ENCODE results near the gene ATP8A2.
"Not testable (repeated sequence)": the region's sequence is repeated elsewhere in the genome, so short reads cannot be mapped to it uniquely, and the experiment has no call there.

ATP8A2 gene

GRCh38 chr13:25571237-25571636 is 199.5 kb downstream of the ATP8A2 start:
- Histone ChIP-seq H3K9ac (ENCODE audit: low read length in 5 of 5) (no peak overlapping the region), H3K9me3 (ENCODE audit: control insufficient read depth in 5 of 5, low read length in 5 of 5) (no peaks in the 10 kb centered on the region), H3K27ac (ENCODE audit: low read depth, low read length) (no peak overlapping the region), H3K4me1 (ENCODE audit: control insufficient read depth in 5 of 5, insufficient read depth in 5 of 5, low read length in 5 of 5) (peaks cover 0 to 5% (median 0%) of the 10 kb centered on the region in 5 donors), H3K36me3 (ENCODE audit: control insufficient read depth in 5 of 5, insufficient read depth in 5 of 5, low read length in 5 of 5) (no peaks in the 10 kb centered on the region), H3K27me3 (ENCODE audit: control insufficient read depth in 5 of 5, insufficient read depth in 4 of 5, low read length in 5 of 5) (peaks cover 0 to 7% (median 5%) of the 10 kb centered on the region in 5 donors), H3K4me3 (ENCODE audit: low read depth in 1 of 5, low read length in 5 of 5) (no peak overlapping the region)

GRCh38 chr13:25572171-25572570 is 200.4 kb downstream of the ATP8A2 start:
- not testable (repeated sequence) for H3K4me3 ChIP-seq (ENCODE audit: low read depth in 1 of 5, low read length in 5 of 5); H3K27ac ChIP-seq (ENCODE audit: low read depth, low read length); H3K4me1 ChIP-seq (ENCODE audit: control insufficient read depth in 5 of 5, insufficient read depth in 5 of 5, low read length in 5 of 5); H3K9me3 ChIP-seq (ENCODE audit: control insufficient read depth in 5 of 5, low read length in 5 of 5); H3K36me3 ChIP-seq (ENCODE audit: control insufficient read depth in 5 of 5, insufficient read depth in 5 of 5, low read length in 5 of 5); H3K9ac ChIP-seq (ENCODE audit: low read length in 5 of 5)
- peaks cover 0 to 11% (median 7%) of the 10 kb centered on the region in 5 donors for H3K27me3 ChIP-seq (ENCODE audit: control insufficient read depth in 5 of 5, insufficient read depth in 4 of 5, low read length in 5 of 5)

GRCh38 chr13:25574437-25575411 is 202.9 kb downstream of the ATP8A2 start:
- H3K36me3 ChIP-seq (ENCODE audit: control insufficient read depth in 5 of 5, insufficient read depth in 5 of 5, low read length in 5 of 5), result no peaks in the 10 kb centered on the region
- peaks cover 0 to 14% (median 7%) of the 10 kb centered on the region in 5 donors for H3K27me3 ChIP-seq (ENCODE audit: control insufficient read depth in 5 of 5, insufficient read depth in 4 of 5, low read length in 5 of 5)
- no peaks in the 10 kb centered on the region for H3K4me1 ChIP-seq (ENCODE audit: control insufficient read depth in 5 of 5, insufficient read depth in 5 of 5, low read length in 5 of 5)
- no peak overlapping the region for H3K9ac ChIP-seq (ENCODE audit: low read length in 5 of 5)
- no peaks in the 10 kb centered on the region for H3K9me3 ChIP-seq (ENCODE audit: control insufficient read depth in 5 of 5, low read length in 5 of 5)
- no peak overlapping the region for H3K4me3 ChIP-seq (ENCODE audit: low read depth in 1 of 5, low read length in 5 of 5)
- no peak overlapping the region for H3K27ac ChIP-seq (ENCODE audit: low read depth, low read length)

- Histone ChIP-seq H3K27ac (ENCODE audit: low read depth, low read length) (no peak overlapping the region), H3K9ac (ENCODE audit: low read length in 5 of 5) (no peak overlapping the region), H3K36me3 (ENCODE audit: control insufficient read depth in 5 of 5, insufficient read depth in 5 of 5, low read length in 5 of 5) (no peaks in the 10 kb centered on the region), H3K4me3 (ENCODE audit: low read depth in 1 of 5, low read length in 5 of 5) (no peak overlapping the region), H3K9me3 (ENCODE audit: control insufficient read depth in 5 of 5, low read length in 5 of 5) (no peaks in the 10 kb centered on the region), H3K27me3 (ENCODE audit: control insufficient read depth in 5 of 5, insufficient read depth in 4 of 5, low read length in 5 of 5) (peaks cover 0 to 9% (median 7%) of the 10 kb centered on the region in 5 donors), H3K4me1 (ENCODE audit: control insufficient read depth in 5 of 5, insufficient read depth in 5 of 5, low read length in 5 of 5) (no peaks in the 10 kb centered on the region)
Observed at GRCh38 chr13:25575562-25575961, 203.8 kb downstream of the ATP8A2 start.

GRCh38 chr13:25578526-25578925 is 206.8 kb downstream of the ATP8A2 start:
- peaks cover 0 to 8% (median 3%) of the 10 kb centered on the region in 5 donors for H3K27me3 ChIP-seq (ENCODE audit: control insufficient read depth in 5 of 5, insufficient read depth in 4 of 5, low read length in 5 of 5)
- H3K4me1 ChIP-seq (ENCODE audit: control insufficient read depth in 5 of 5, insufficient read depth in 5 of 5, low read length in 5 of 5), result no peaks in the 10 kb centered on the region
- H3K27ac ChIP-seq (ENCODE audit: low read depth, low read length), result no peak overlapping the region
- H3K4me3 ChIP-seq (ENCODE audit: low read depth in 1 of 5, low read length in 5 of 5), result no peak overlapping the region
- H3K9me3 ChIP-seq (ENCODE audit: control insufficient read depth in 5 of 5, low read length in 5 of 5), result no peaks in the 10 kb centered on the region
- no peaks in the 10 kb centered on the region for H3K36me3 ChIP-seq (ENCODE audit: control insufficient read depth in 5 of 5, insufficient read depth in 5 of 5, low read length in 5 of 5)
- H3K9ac ChIP-seq (ENCODE audit: low read length in 5 of 5), result no peak overlapping the region

- H3K27ac ChIP-seq (ENCODE audit: low read depth, low read length), result no peak overlapping the region
- H3K4me1 ChIP-seq (ENCODE audit: control insufficient read depth in 5 of 5, insufficient read depth in 5 of 5, low read length in 5 of 5), result no peaks in the 10 kb centered on the region
- H3K27me3 ChIP-seq (ENCODE audit: control insufficient read depth in 5 of 5, insufficient read depth in 4 of 5, low read length in 5 of 5), result peaks cover 0 to 8% (median 0%) of the 10 kb centered on the region in 5 donors
- no peak overlapping the region for H3K4me3 ChIP-seq (ENCODE audit: low read depth in 1 of 5, low read length in 5 of 5)
- H3K9me3 ChIP-seq (ENCODE audit: control insufficient read depth in 5 of 5, low read length in 5 of 5), result no peaks in the 10 kb centered on the region
- no peak overlapping the region for H3K9ac ChIP-seq (ENCODE audit: low read length in 5 of 5)
- H3K36me3 ChIP-seq (ENCODE audit: control insufficient read depth in 5 of 5, insufficient read depth in 5 of 5, low read length in 5 of 5), result no peaks in the 10 kb centered on the region
Observed at GRCh38 chr13:25579221-25579620, 207.4 kb downstream of the ATP8A2 start.

GRCh38 chr13:25581351-25581750 is 209.6 kb downstream of the ATP8A2 start:
- peaks cover 0 to 7% (median 6%) of the 10 kb centered on the region in 5 donors for H3K27me3 ChIP-seq (ENCODE audit: control insufficient read depth in 5 of 5, insufficient read depth in 4 of 5, low read length in 5 of 5)
- H3K36me3 ChIP-seq (ENCODE audit: control insufficient read depth in 5 of 5, insufficient read depth in 5 of 5, low read length in 5 of 5), result no peaks in the 10 kb centered on the region
- H3K9me3 ChIP-seq (ENCODE audit: control insufficient read depth in 5 of 5, low read length in 5 of 5), result no peaks in the 10 kb centered on the region
- H3K4me1 ChIP-seq (ENCODE audit: control insufficient read depth in 5 of 5, insufficient read depth in 5 of 5, low read length in 5 of 5), result no peaks in the 10 kb centered on the region
- H3K4me3 ChIP-seq (ENCODE audit: low read depth in 1 of 5, low read length in 5 of 5), result no peak overlapping the region
- no peak overlapping the region for H3K9ac ChIP-seq (ENCODE audit: low read length in 5 of 5)
- no peak overlapping the region for H3K27ac ChIP-seq (ENCODE audit: low read depth, low read length)

- H3K27me3 ChIP-seq (ENCODE audit: control insufficient read depth in 5 of 5, insufficient read depth in 4 of 5, low read length in 5 of 5), result peaks cover 0 to 7% (median 3%) of the 10 kb centered on the region in 5 donors
- H3K27ac ChIP-seq (ENCODE audit: low read depth, low read length), result no peak overlapping the region
- H3K9me3 ChIP-seq (ENCODE audit: control insufficient read depth in 5 of 5, low read length in 5 of 5), result no peaks in the 10 kb centered on the region
- no peaks in the 10 kb centered on the region for H3K36me3 ChIP-seq (ENCODE audit: control insufficient read depth in 5 of 5, insufficient read depth in 5 of 5, low read length in 5 of 5)
- H3K4me1 ChIP-seq (ENCODE audit: control insufficient read depth in 5 of 5, insufficient read depth in 5 of 5, low read length in 5 of 5), result no peaks in the 10 kb centered on the region
- H3K4me3 ChIP-seq (ENCODE audit: low read depth in 1 of 5, low read length in 5 of 5), result no peak overlapping the region
- no peak overlapping the region for H3K9ac ChIP-seq (ENCODE audit: low read length in 5 of 5)
Observed at GRCh38 chr13:25584087-25584486, 212.3 kb downstream of the ATP8A2 start.

- H3K4me3 ChIP-seq (ENCODE audit: low read depth in 1 of 5, low read length in 5 of 5), result no peak overlapping the region
- H3K27me3 ChIP-seq (ENCODE audit: control insufficient read depth in 5 of 5, insufficient read depth in 4 of 5, low read length in 5 of 5), result peaks cover 0 to 12% (median 2%) of the 10 kb centered on the region in 5 donors
- H3K9ac ChIP-seq (ENCODE audit: low read length in 5 of 5), result no peak overlapping the region
- H3K36me3 ChIP-seq (ENCODE audit: control insufficient read depth in 5 of 5, insufficient read depth in 5 of 5, low read length in 5 of 5), result no peaks in the 10 kb centered on the region
- H3K9me3 ChIP-seq (ENCODE audit: control insufficient read depth in 5 of 5, low read length in 5 of 5), result no peaks in the 10 kb centered on the region
- no peak overlapping the region for H3K27ac ChIP-seq (ENCODE audit: low read depth, low read length)
- H3K4me1 ChIP-seq (ENCODE audit: control insufficient read depth in 5 of 5, insufficient read depth in 5 of 5, low read length in 5 of 5), result no peaks in the 10 kb centered on the region
Observed at GRCh38 chr13:25585000-25585399, 213.2 kb downstream of the ATP8A2 start.

GRCh38 chr13:25587326-25587980 is 215.7 kb downstream of the ATP8A2 start:
- Histone ChIP-seq H3K9me3 (ENCODE audit: control insufficient read depth in 5 of 5, low read length in 5 of 5) (no peaks in the 10 kb centered on the region), H3K9ac (ENCODE audit: low read length in 5 of 5) (no peak overlapping the region), H3K4me3 (ENCODE audit: low read depth in 1 of 5, low read length in 5 of 5) (no peak overlapping the region), H3K27me3 (ENCODE audit: control insufficient read depth in 5 of 5, insufficient read depth in 4 of 5, low read length in 5 of 5) (peaks cover 0 to 16% (median 2%) of the 10 kb centered on the region in 5 donors), H3K27ac (ENCODE audit: low read depth, low read length) (no peak overlapping the region), H3K36me3 (ENCODE audit: control insufficient read depth in 5 of 5, insufficient read depth in 5 of 5, low read length in 5 of 5) (no peaks in the 10 kb centered on the region), H3K4me1 (ENCODE audit: control insufficient read depth in 5 of 5, insufficient read depth in 5 of 5, low read length in 5 of 5) (no peaks in the 10 kb centered on the region)
